Measurements from ENCODE around the gene VWA3B. TPM values are rescaled to one million over a fixed set of nuclear protein-coding genes. Genes with fewer than 3 reads are reported as not detected.

Gene VWA3B
- total and polyA plus RNA-seq, 2 of the 4 experiments (the other 2 are of a cell fraction): not detected

GRCh38 chr2:98263362-98263761, 176.4 kb downstream of the VWA3B start:
- TF ChIP-seq SMC3 (IDR thresholded peaks at IDR 0.05; ENCODE audit: low read depth, low read length) (no peak), RFX5 (IDR thresholded peaks at IDR 0.05; ENCODE audit: low read depth, low read length) (no peak), MAFK (IDR thresholded peaks at IDR 0.05; ENCODE audit: low read depth, low read length) (no peak), USF2 (IDR thresholded peaks at IDR 0.05; ENCODE audit: low read depth, low read length) (no peak), FOS (IDR thresholded peaks at IDR 0.05; ENCODE audit: low read depth, low read length) (no peak), BHLHE40 (IDR thresholded peaks at IDR 0.05; ENCODE audit: low read depth, low read length) (no peak), NFE2L2 (IDR thresholded peaks at IDR 0.05; ENCODE audit: low read depth, low read length) (no peak), POLR2A (IDR thresholded peaks at IDR 0.05; ENCODE audit: low read depth, low read length) (no peak), RCOR1 (IDR thresholded peaks at IDR 0.05; ENCODE audit: insufficient replicate concordance, low read length) (no peak), CEBPB (IDR thresholded peaks at IDR 0.05; ENCODE audit: low read depth, low read length) (no peak), RAD21 (IDR thresholded peaks at IDR 0.05; ENCODE audit: low read length) (no peak), MXI1 (IDR thresholded peaks at IDR 0.05; ENCODE audit: borderline replicate concordance, low read depth, low read length) (no peak), CHD1 (IDR thresholded peaks at IDR 0.05; ENCODE audit: low read depth, low read length) (no peak), ELK1 (IDR thresholded peaks at IDR 0.05; ENCODE audit: borderline replicate concordance, low read depth, low read length) (no peak), MAZ (IDR thresholded peaks at IDR 0.05; ENCODE audit: borderline replicate concordance, low read depth, low read length) (no peak), CTCF (conservative IDR thresholded peaks at IDR 0.05; ENCODE audit: low read depth, low read length) (no peak)
- no peak overlapping the region for H4K5ac ChIP-seq (ENCODE audit: low read depth, low read length)
- H2BK120ac ChIP-seq (ENCODE audit: low read depth, low read length): no peak overlapping the region
- H3K27me3 ChIP-seq (ENCODE audit: control insufficient read depth, insufficient read depth, low read length): no peaks in the 10 kb centered on the region
- H3K36me3 ChIP-seq (ENCODE audit: control insufficient read depth, insufficient read depth, low read length): no peaks in the 10 kb centered on the region
- H3K14ac ChIP-seq (replicated peaks; ENCODE audit: low read depth, low read length): no peak overlapping the region
- no CpG with 5 or more reads among the region's 1 CpG for whole genome bisulfite sequencing, 2 experiments (ENCODE audit: extremely low coverage in 2 of 2, insufficient read length in 1 of 2)
- H3K56ac ChIP-seq (ENCODE audit: extremely low read depth, insufficient read depth, low read length): no peak overlapping the region
- H3K79me1 ChIP-seq (ENCODE audit: low read depth in 1 of 2, low read length in 2 of 2): no peaks in the 10 kb centered on the region
- no peak overlapping the region for H2BK5ac ChIP-seq (ENCODE audit: low read depth, low read length, poor library complexity, severe bottlenecking)
- intact Hi-C loops (cut with micrococcal nuclease) (no loop called here), in situ Hi-C loops (cut with MboI; ENCODE audit: low sequenced_read_pairs) (no loop called here), dilution Hi-C loops (cut with HindIII; ENCODE audit: low sequenced_read_pairs, unreplicated experiment) (no loop called here)
- H3K4me2 ChIP-seq (ENCODE audit: low read depth, low read length): no peak overlapping the region
- H2AK5ac ChIP-seq (ENCODE audit: low read depth, low read length): no peak overlapping the region
- no peak overlapping the region for H4K91ac ChIP-seq (ENCODE audit: insufficient read depth, low read depth, low read length)
- no peak overlapping the region for H3K23ac ChIP-seq (ENCODE audit: low read depth, low read length)
- no peak overlapping the region for H2BK20ac ChIP-seq (ENCODE audit: low read depth, low read length)
- no peak for ATAC-seq (ENCODE audit: low read depth)
- H3K27ac ChIP-seq (ENCODE audit: insufficient read depth, low read length): no peak overlapping the region
- no peak overlapping the region for H3K9ac ChIP-seq (ENCODE audit: low read depth, low read length)
- H4K20me1 ChIP-seq (ENCODE audit: insufficient read depth, low read length): no peaks in the 10 kb centered on the region
- H2BK15ac ChIP-seq (ENCODE audit: low read depth, low read length): no peak overlapping the region
- CTCF ChIA-PET: no interaction called here
- H3K9me1 ChIP-seq (ENCODE audit: insufficient read depth, low read length): no peaks in the 10 kb centered on the region
- no TSS peak for BruUV-seq (replicated peaks)
- H3K4me3 ChIP-seq (ENCODE audit: insufficient read depth, low read depth, low read length): no peak overlapping the region
- no peak overlapping the region for H2AFZ ChIP-seq (replicated peaks; ENCODE audit: low read length, poor library complexity)
- no peak overlapping the region for H2AK9ac ChIP-seq (replicated peaks; ENCODE audit: low read depth, low read length, poor library complexity)
- no peak for DNase-seq
- H4K8ac ChIP-seq (ENCODE audit: low read depth in 2 of 2, low read length in 2 of 2): no peak overlapping the region
- H3K4ac ChIP-seq (ENCODE audit: low read depth, low read length): no peak overlapping the region
- no peak overlapping the region for H3K18ac ChIP-seq (ENCODE audit: low read depth, low read length)
- no peaks in the 10 kb centered on the region for H3K4me1 ChIP-seq (ENCODE audit: control insufficient read depth, insufficient read depth, low read length)
- H3K9me3 ChIP-seq (ENCODE audit: control insufficient read depth, insufficient read depth, low read length): no peaks in the 10 kb centered on the region
- POLR2A ChIA-PET (ENCODE audit: unreplicated experiment): no interaction called here

Data from IMR-90 (cell line).